ENCODE measurements around the gene PRKN. TPM values are rescaled to one million over a fixed set of nuclear protein-coding genes. Genes with fewer than 3 reads are reported as not detected.

The PRKN gene
- total RNA-seq, 1 donor from 2014 or later = 5.1 TPM

DNA sequence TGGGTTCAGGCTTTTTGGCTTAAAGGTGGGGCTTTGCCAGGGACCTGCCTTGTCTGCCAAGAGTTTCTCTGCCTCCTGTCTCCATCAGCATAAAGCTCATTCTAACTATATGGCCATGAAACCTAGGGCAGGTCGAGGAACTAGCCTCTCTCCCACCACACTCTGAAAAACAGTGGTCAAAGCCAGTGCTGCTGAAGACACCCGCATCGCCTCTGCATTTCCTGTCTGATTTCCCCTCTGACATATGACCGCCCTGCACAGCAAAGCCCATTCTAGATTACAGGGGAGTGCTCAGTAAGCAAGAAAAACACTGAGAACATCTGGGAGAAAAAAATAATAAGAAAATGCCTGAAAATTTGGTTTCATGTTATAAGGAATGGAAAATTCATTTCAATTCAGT lies 573.6 kb downstream of the PRKN start:
- Mint-ChIP-seq H3K27me3 (ENCODE audit: unreplicated experiment) (no peaks in the 10 kb centered on the region), H3K9me3 (ENCODE audit: unreplicated experiment) (no peaks in the 10 kb centered on the region), H3K27ac (ENCODE audit: unreplicated experiment) (no peak overlapping the region), H3K4me1 (ENCODE audit: unreplicated experiment) (peaks cover 8% of the 10 kb centered on the region), H3K36me3 (ENCODE audit: low read depth, unreplicated experiment) (no peaks in the 10 kb centered on the region), H3K4me3 (ENCODE audit: unreplicated experiment) (no peak overlapping the region)
- TF ChIP-seq, protein P1, sequence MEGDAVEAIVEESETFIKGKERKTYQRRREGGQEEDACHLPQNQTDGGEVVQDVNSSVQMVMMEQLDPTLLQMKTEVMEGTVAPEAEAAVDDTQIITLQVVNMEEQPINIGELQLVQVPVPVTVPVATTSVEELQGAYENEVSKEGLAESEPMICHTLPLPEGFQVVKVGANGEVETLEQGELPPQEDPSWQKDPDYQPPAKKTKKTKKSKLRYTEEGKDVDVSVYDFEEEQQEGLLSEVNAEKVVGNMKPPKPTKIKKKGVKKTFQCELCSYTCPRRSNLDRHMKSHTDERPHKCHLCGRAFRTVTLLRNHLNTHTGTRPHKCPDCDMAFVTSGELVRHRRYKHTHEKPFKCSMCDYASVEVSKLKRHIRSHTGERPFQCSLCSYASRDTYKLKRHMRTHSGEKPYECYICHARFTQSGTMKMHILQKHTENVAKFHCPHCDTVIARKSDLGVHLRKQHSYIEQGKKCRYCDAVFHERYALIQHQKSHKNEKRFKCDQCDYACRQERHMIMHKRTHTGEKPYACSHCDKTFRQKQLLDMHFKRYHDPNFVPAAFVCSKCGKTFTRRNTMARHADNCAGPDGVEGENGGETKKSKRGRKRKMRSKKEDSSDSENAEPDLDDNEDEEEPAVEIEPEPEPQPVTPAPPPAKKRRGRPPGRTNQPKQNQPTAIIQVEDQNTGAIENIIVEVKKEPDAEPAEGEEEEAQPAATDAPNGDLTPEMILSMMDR (IDR thresholded peaks at IDR 0.05; ENCODE audit: unreplicated experiment) = no peak
- no peak for DNase-seq (ENCODE audit: low spot score)

DNA sequence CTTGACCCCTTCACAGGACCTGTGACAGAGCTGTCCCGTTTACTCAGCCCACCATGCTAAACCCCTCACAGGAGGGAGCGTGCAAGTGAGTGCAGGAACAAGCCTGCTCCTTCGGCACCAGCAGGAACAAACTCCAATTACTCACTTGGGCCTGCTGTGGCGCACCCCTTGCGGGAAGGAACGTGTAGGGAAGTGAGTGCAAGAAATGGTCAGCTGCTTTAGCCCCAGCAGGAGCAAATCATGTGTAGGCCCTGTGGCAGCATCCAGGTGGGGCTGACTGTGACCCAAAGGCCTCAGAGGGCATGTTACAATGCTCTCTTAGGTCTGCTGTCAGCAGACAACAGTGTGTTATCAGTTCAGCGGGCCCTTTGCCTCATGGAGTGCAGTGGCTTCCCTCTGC lies 574.4 kb downstream of the PRKN start:
- TF ChIP-seq, protein P1 (IDR thresholded peaks at IDR 0.05; ENCODE audit: unreplicated experiment) = no peak
- H3K4me1 Mint-ChIP-seq (ENCODE audit: unreplicated experiment) = peaks cover 8% of the 10 kb centered on the region
- no peaks in the 10 kb centered on the region for H3K27me3 Mint-ChIP-seq (ENCODE audit: unreplicated experiment)
- no peak overlapping the region for H3K27ac Mint-ChIP-seq (ENCODE audit: unreplicated experiment)
- no peaks in the 10 kb centered on the region for H3K9me3 Mint-ChIP-seq (ENCODE audit: unreplicated experiment)
- DNase-seq (ENCODE audit: low spot score) = no peak
- no peak overlapping the region for H3K4me3 Mint-ChIP-seq (ENCODE audit: unreplicated experiment)
- no peaks in the 10 kb centered on the region for H3K36me3 Mint-ChIP-seq (ENCODE audit: low read depth, unreplicated experiment)

DNA sequence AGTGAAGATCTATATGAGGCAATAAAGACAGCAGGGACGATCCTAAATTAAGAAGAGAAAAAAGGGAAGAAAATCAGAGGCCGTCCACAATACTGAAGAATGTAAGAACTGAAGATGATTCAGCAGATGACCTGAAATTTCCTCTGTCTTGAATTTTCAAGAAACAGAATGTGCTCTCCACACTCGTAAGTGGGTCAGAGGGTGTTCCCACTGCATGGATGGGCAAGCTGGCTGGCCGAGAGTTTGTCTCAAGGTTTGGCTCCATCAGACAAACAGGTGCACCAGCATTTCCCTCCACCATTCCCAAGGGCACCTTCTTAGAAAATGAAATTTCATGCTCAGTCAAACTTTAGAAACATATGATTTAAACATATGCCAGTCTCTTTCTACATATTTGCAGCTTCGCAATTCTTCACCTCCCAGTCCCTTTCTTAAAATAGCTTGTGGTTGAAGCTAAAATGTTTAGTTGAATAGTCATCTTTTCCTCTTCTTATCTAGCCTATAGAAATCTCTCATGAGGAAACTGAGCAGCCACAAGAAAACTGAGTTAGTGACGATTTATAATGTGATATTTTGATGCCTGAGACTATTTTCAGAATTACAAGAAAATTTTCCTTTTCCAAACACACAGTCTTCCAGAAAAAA lies 576.4 kb downstream of the PRKN start:
- peaks cover 8% of the 10 kb centered on the region for H3K4me1 Mint-ChIP-seq (ENCODE audit: unreplicated experiment)
- TF ChIP-seq, protein P1 (IDR thresholded peaks at IDR 0.05; ENCODE audit: unreplicated experiment) = no peak
- H3K36me3 Mint-ChIP-seq (ENCODE audit: low read depth, unreplicated experiment) = no peaks in the 10 kb centered on the region
- H3K27ac Mint-ChIP-seq (ENCODE audit: unreplicated experiment) = no peak overlapping the region
- no peaks in the 10 kb centered on the region for H3K27me3 Mint-ChIP-seq (ENCODE audit: unreplicated experiment)
- H3K9me3 Mint-ChIP-seq (ENCODE audit: unreplicated experiment) = no peaks in the 10 kb centered on the region
- no peak overlapping the region for H3K4me3 Mint-ChIP-seq (ENCODE audit: unreplicated experiment)
- DNase-seq (ENCODE audit: low spot score) = no peak

DNA sequence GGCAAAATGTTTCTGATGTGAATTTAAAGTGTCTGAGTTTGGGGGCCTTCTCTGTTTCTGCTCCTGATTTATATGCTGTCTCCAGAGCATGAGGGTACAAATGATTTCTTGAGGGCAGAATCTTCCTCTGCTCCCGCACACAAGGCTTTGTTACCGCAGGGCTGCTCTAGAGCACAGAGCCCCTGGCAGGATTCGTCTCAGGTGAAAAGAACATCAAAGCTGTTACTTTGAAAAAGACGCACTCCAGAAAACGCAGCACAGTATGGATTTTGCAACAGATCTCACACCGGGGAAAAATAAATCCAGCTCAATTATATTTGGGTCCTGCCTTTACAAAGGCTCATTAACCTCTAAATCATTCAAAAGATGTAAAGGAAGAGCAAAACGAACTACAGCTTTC lies 577.3 kb downstream of the PRKN start:
- Mint-ChIP-seq H3K4me3 (ENCODE audit: unreplicated experiment) (no peak overlapping the region), H3K27ac (ENCODE audit: unreplicated experiment) (no peak overlapping the region), H3K9me3 (ENCODE audit: unreplicated experiment) (no peaks in the 10 kb centered on the region), H3K27me3 (ENCODE audit: unreplicated experiment) (no peaks in the 10 kb centered on the region), H3K4me1 (ENCODE audit: unreplicated experiment) (peaks cover 8% of the 10 kb centered on the region), H3K36me3 (ENCODE audit: low read depth, unreplicated experiment) (no peaks in the 10 kb centered on the region)
- TF ChIP-seq, protein P1 (IDR thresholded peaks at IDR 0.05; ENCODE audit: unreplicated experiment) = no peak
- no peak for DNase-seq (ENCODE audit: low spot score)

DNA sequence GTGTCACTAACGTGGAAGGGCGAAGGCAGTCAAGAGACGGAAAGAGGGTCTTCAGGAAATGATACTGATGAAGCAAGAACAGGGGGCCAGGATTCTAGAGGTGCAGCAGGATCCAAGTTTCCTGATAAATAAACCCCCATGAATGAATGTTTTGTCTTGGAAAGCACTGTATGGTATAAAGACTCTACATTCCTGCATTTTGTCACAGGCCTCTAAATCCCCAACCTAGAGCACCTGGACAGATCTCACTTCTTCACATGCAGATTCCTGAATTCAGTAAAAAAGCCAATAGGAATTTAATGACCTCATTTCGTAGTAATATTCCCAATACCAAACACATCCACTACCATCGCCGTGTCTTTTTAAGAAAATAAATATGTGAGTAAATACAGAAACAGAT lies 577.8 kb downstream of the PRKN start:
- TF ChIP-seq, protein P1 (IDR thresholded peaks at IDR 0.05; ENCODE audit: unreplicated experiment) = no peak
- peaks cover 8% of the 10 kb centered on the region for H3K4me1 Mint-ChIP-seq (ENCODE audit: unreplicated experiment)
- no peak overlapping the region for H3K27ac Mint-ChIP-seq (ENCODE audit: unreplicated experiment)
- H3K9me3 Mint-ChIP-seq (ENCODE audit: unreplicated experiment) = no peaks in the 10 kb centered on the region
- DNase-seq (ENCODE audit: low spot score) = no peak
- H3K36me3 Mint-ChIP-seq (ENCODE audit: low read depth, unreplicated experiment) = no peaks in the 10 kb centered on the region
- no peak overlapping the region for H3K4me3 Mint-ChIP-seq (ENCODE audit: unreplicated experiment)
- H3K27me3 Mint-ChIP-seq (ENCODE audit: unreplicated experiment) = no peaks in the 10 kb centered on the region
